H7 (cell line): Measurements from ENCODE around the gene IPO8. TPM values are rescaled to one million over a fixed set of nuclear protein-coding genes. Genes with fewer than 3 reads are reported as not detected.
A peak's percentile ranks its signal among the peaks of the same experiment; 100 is the strongest.
"Not testable (repeated sequence)": the region's sequence is repeated elsewhere in the genome, so short reads cannot be mapped to it uniquely, and the experiment has no call there.

Experiments
- DNase-seq: peaks from one replicate; pipeline ENCODE4 v3.0.0; 2012
- H3K27me3 ChIP-seq: 2 replicates; pipeline ENCODE4 v1.6.0; 2011; ENCODE audit warnings: mild to moderate bottlenecking, low read length; ENCODE audit not compliant: control insufficient read depth, insufficient read depth
- H3K36me3 ChIP-seq: replicated peaks from 2 replicates; pipeline ENCODE4 v1.5.1; 2011; ENCODE audit warnings: low read length; ENCODE audit not compliant: control insufficient read depth, insufficient read depth
- H3K4me3 ChIP-seq: 2 replicates; pipeline ENCODE4 v1.5.1; 2011; ENCODE audit warnings: low read depth, mild to moderate bottlenecking, control low read depth, low read length, moderate library complexity; ENCODE audit not compliant: insufficient read depth
- total RNA-seq: library from RNA; depleted of rRNA; stranded (reverse); fragments of >200 nt; shearing (Covaris generic); gene quantifications from 2 replicates; pipeline ENCODE4 v1.2.3, GENCODE V29; 2014

IPO8 gene
- total RNA-seq, 1 experiment from 2014 or later: 17.3 TPM

DNA sequence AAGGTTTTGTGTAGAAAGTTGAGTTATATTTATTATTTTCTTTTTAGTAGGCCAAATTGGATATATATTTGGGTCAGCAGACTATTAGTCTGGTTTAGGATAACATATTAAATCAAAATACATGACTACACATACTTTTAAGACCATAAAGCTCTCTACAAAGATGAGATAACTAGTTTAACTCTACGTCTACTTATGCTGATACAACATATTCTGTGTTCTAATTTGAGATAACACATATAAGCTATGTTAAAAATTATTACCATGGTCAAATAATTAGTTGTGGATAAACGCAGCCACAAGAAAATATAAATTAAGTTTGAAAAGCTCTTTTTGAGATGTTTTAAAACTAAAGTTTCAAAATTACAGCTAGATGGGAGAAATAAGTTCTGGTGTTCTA, 55.3 kb downstream of the IPO8 start:
- no peak for DNase-seq
- Histone ChIP-seq H3K4me3 (no peak overlapping the region), H3K27me3 (no peaks in the 10 kb centered on the region), H3K36me3 (no peaks in the 10 kb centered on the region)

DNA sequence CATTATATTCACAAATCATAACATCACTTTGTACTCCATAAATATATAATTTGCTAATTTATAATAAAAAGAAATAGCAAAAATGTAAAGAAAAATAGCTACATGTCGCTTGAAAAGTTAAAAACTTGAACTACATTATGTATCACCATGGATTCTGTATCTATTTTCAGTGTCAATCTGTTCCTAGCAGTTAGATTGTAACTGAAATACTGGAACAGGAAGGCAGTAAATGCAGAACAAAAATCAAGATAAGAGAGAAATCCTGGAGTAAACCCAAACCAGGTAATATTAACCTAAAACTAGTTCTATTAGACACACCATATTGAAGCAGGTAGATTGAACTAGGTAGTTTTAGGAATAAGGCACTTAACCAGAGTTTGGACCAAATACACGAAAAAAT, 60.3 kb downstream of the IPO8 start:
- H3K4me3 ChIP-seq: no peak overlapping the region
- H3K36me3 ChIP-seq: peaks cover 1% of the 10 kb centered on the region; the same call in 1 of the 2 replicates
- no peaks in the 10 kb centered on the region for H3K27me3 ChIP-seq
- no peak for DNase-seq

DNA sequence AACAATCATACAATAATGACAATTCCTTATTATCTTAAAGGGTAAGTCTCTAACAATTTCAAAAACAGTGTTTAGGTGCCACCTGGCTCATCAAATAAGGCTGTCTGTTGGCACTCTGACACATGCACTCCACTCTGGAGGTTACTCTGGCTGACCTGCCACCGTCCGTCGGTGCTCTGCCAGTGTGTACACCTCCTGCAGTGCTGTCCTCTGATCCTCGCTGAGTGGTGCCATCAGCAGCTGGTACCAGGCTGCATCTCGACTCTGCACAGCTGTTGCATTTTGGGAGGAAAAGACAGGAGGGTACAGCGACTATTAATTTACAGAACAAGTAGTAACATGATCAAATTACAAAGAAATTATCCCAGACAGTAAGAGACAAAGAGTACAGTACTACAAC, 63.9 kb downstream of the IPO8 start:
- no peaks in the 10 kb centered on the region for H3K27me3 ChIP-seq
- no peak for DNase-seq
- H3K36me3 ChIP-seq: peaks cover 1% of the 10 kb centered on the region; the same call in 1 of the 2 replicates
- no peak overlapping the region for H3K4me3 ChIP-seq

DNA sequence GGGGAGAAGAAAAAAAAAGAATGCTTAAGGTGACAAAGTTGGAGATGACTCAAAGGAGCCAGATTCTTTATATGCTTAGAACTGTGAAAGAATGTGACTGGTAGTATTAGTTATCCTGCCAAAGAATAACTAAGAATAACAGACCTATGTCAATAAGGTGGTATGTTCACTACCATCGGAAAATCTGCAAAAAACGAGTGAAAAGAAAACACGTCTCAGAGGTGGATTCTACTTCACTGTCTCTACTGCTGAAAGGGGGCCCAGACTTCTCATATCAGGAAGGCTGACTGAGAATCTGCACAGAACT, 64.7 kb downstream of the IPO8 start:
- H3K4me3 ChIP-seq: no peak overlapping the region
- peaks cover 1% of the 10 kb centered on the region; the same call in 1 of the 2 replicates for H3K36me3 ChIP-seq
- DNase-seq: no peak
- H3K27me3 ChIP-seq: no peaks in the 10 kb centered on the region

DNA sequence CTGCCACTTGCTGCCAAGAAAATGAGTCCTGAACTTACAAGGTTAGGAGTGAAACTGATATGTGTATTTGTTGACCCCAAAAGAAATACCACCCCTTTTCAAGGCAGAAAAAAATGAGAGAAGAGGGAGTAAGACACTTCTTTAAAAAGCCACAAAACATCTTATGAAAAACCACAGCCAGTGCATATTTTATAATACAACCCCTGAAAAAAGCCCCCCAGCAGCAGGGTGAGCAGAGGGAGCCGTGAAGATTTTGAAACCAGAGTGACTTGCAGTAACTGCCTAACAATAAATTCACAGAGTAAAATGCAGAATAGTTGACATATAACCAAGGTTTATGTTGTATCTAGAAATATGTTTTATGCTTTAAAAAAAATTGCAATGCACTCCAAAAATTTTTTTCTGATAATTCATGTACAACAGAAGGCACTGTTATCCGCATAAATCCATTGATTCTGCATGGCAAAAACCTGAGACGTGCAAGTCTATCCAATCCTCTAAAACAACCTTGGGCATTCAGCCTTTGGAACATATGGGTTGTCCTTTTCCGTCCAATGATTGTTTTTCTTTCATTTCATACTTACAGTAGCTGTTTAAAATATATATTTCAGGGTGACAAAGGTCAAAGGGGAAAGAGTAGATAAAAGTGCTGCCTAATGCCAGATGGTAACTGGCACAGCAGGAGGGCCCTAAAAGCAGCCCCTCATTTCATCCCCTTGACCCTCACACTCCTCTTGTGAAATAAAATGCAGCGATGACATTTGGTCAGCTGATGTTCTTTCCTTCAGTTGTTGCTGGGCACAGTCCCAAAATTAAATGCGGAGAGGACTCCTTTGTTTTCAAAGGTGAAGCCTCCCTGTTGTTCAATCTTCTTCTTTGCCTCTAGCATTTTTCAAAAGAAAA, 65.3 kb downstream of the IPO8 start:
- peaks cover 1% of the 10 kb centered on the region; the same call in 1 of the 2 replicates for H3K36me3 ChIP-seq
- no peak for DNase-seq
- no peaks in the 10 kb centered on the region for H3K27me3 ChIP-seq
- no peak overlapping the region for H3K4me3 ChIP-seq

DNA sequence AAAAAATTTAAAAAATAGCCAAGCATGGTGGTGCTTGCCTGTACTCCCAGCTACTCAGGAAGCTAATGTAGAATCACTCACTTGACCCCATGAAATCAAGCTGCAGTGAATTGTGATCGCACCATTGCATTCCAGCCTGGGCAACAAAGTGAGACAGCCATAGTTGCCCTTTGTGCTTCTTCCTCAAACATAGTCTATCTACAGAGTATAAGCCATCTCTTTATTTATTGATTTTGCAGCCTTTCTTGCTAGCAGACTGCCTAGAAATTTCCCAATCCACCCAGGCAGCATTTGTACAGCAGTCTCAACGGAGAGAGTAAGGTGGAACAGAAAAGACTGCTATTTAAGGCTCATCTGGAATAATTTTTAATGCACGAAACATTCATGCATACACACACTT, 68.8 kb downstream of the IPO8 start:
- Histone ChIP-seq H3K27me3 (no peaks in the 10 kb centered on the region), H3K4me3 (no peak overlapping the region), H3K36me3 (0 out of 2 replicates have a peak, but pooled peaks cover 1% of the 10 kb centered on the region)
- no peak for DNase-seq

DNA sequence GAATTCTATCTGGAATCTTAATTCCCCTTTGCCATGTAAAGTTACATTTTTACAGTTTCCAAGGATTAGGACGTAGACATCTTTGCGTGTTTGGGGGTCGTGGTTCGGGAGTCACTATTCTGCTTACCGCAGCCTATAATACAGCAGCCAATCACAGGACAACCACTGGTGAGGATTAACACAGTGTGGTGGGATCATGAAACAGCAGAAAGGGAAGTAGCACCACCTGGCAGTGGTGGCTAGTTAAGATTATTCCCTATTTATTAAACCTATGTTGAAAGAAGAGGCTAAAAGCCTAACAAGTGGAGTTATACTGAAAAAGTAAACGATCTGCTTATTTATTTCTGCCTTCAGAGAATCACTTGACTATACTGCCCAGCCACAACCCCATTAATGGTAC, 71.7 kb downstream of the IPO8 start:
- peak; percentile 36 for DNase-seq
- no peaks in the 10 kb centered on the region for H3K27me3 ChIP-seq
- H3K4me3 ChIP-seq: no peak overlapping the region
- no peaks in the 10 kb centered on the region for H3K36me3 ChIP-seq

DNA sequence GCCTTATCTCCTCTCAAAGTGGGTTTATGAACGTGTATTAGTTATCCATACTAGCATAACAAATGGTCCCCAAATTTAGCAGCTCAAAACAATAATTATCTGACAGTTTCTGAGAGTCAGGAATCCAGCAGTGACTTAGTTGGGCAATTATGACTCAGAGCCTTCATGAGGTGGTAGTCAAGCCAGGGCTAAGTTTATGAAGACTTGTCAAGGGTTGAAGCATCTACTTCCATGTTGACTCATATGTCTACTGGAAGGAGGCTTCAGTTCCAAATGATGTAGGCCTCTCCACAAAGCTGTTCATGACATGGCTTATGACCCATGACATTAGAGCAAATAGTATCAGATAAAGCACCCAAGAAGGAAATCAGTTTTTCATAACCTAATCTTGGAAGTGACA, 73.2 kb downstream of the IPO8 start:
- H3K36me3 ChIP-seq: no peaks in the 10 kb centered on the region
- DNase-seq: no peak
- no peak overlapping the region for H3K4me3 ChIP-seq
- H3K27me3 ChIP-seq: no peaks in the 10 kb centered on the region

DNA sequence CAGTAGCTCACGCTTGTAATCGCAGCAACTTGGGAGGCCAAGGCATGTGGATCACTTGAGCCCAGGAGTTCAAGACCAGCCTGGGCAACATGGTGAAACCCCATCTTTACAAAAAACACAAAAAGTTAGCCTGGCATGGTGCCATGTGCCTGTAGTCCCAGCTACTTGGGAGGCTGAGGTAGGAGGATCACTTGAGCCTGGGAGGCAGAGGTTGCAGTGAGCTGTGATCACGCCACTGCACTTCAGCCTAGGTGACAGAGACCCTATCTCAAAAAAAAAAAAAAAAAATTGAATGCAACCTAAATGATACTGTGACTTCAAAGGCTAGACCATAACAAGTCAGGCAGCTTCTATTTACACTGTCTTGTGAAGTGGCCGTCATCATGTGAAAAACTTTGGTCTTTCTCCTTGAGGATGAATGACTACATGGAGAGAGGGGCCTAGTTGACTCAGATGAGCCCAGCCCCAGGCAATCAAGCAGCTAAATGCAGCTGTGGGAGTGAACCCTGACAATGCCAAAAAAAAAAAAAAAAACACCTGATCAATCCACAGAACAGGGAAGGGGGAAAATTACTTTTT, 73.9 kb downstream of the IPO8 start:
- not testable (repeated sequence) for H3K27me3 ChIP-seq, DNase-seq, H3K36me3 ChIP-seq, H3K4me3 ChIP-seq

DNA sequence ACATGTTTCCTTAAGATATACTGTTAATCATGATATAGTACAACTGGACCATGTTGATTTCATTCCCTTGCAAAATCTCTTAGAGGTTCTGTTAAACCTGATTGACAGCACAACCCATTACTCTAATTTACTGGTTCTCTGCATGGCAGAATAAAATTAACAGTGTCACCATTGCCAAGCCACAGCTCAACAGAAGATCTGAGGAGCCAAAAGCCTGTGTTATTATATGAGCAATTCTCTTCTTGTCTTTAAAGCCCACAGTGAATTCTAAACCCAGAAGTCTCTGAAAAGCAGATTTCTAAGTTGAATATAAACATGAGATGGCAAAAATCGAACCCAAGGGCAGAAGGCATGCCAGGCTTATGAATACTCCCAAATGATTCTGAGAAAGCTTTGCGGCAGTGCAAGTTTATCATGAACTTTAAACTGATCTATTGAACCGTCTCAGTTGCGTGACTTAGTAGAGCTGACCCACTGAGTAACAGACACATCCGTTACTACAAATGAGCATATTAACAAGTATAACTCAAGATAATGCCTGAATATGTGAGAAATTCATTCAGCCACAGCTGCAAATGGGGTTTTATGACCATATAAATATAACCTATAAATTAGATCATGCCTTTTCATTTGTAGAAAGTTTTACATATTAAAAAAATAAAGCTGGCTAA, 78.2 kb downstream of the IPO8 start:
- no peaks in the 10 kb centered on the region for H3K27me3 ChIP-seq

DNA sequence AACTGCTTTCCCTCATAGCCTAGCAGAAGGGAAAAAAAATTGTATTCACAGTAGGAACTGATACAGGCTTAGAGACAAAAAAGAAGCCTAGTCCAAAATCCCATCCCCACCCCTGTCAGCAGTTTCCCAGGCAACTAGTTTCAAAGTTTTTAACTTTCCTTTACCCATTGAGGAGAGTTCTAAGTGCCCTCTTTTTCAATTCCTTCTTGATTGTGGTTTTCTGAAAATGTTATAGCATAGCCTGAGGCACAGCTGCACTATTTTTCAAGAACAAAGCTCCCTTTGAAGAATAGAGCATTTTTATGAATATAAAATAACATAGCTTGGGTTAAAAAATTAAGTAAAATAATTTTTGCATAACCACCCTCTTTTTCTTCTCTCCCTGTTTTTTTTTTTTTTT, 81.6 kb downstream of the IPO8 start:
- DNase-seq: no peak
- H3K4me3 ChIP-seq: no peak overlapping the region
- H3K27me3 ChIP-seq: no peaks in the 10 kb centered on the region
- H3K36me3 ChIP-seq: no peaks in the 10 kb centered on the region

More for the DNA sequence above, 78.2 kb downstream of the IPO8 start:
- Histone ChIP-seq H3K4me3 (no peak overlapping the region), H3K36me3 (no peaks in the 10 kb centered on the region)
- no peak for DNase-seq

DNA sequence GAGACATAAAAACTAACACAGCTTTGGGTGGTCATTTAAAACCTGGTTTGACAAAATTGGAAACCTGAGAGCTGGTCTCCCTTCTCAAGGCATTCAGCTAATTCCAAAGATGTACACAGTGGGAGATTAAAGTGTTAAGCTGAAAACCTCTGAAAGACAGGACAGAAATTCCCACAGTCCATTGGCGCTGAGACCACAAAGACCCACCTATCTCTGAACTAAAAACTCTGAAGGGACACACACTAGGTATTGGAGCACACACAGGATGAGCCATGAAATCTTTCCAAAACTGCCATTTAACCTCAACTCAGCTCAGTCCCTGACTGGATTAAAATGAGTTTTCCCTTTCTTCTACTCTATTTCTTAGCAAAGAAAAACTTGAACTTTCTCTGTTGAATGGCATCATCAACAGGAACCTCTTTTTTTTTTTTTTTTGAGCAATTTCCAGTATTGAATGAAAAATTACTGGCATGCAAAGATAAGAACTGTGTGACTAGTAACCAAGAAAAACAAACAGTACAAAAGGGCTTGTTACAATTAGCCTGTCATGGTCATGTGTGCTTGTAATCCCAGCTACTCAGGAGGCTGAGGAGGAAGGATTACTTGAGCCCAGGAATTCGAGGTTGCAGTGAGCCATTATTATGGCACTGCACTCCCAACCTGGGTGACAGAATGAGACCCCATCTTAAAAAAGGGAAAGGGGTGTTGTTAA, 82.4 kb downstream of the IPO8 start:
- Histone ChIP-seq H3K36me3 (no peaks in the 10 kb centered on the region), H3K27me3 (no peaks in the 10 kb centered on the region)
- DNase-seq: no peak

DNA sequence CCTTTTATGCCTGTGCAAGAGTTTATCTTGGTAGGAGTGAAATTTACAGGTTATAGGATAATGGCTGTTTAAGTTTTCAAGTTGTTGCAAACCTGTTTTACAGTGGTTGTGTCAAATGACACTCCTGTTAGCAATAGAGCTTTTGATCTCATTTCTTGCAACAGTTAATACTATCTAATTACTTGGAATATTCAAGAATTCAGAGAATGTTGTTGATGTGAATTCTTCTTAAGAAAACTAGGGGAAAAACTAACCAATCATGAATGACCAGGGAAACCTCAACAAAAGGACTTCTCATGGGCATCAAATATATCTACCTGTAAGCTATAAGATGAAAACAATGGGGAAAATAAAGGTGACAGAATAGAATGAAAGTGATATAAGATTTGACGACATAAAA, 85.0 kb downstream of the IPO8 start:
- DNase-seq: no peak
- no peaks in the 10 kb centered on the region for H3K27me3 ChIP-seq
- H3K4me3 ChIP-seq: no peak overlapping the region
- H3K36me3 ChIP-seq: no peaks in the 10 kb centered on the region

More for the DNA sequence above, 82.4 kb downstream of the IPO8 start:
- H3K4me3 ChIP-seq: no peak overlapping the region

DNA sequence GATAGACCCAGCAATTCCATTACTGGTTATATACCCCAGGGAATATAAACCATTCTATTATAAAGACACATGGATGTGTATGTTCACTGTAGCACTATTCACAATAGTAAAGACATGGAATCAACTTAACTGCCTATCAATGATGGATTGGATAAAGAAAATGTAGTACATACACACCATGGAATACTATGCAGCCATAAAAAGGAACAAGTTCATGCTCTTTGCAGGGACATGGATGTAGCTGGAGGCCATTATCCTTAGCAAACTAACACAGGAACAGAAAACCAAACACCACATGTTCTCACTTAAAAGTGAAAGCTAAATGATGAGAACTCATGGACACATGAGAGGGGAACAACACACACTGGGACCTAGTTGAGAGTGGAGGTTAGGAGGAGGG, 85.8 kb downstream of the IPO8 start:
- H3K4me3 ChIP-seq, H3K27me3 ChIP-seq, DNase-seq, H3K36me3 ChIP-seq: not testable (repeated sequence)
